Measurements from ENCODE around the gene THOC2. TPM values are rescaled to one million over a fixed set of nuclear protein-coding genes. Genes with fewer than 3 reads are reported as not detected.

The THOC2 gene
- total RNA-seq, 2 donors from 2014 or later, result 103 to 123 TPM

- H3K27me3 ChIP-seq (replicated peaks; ENCODE audit: insufficient read depth), result no peaks in the 10 kb centered on the region
- no peaks in the 10 kb centered on the region for H3K36me3 ChIP-seq
- H3K9me3 ChIP-seq, result no peaks in the 10 kb centered on the region
- DNase-seq (ENCODE audit: low spot score) (no peak), ATAC-seq (ENCODE audit: insufficient number of reproducible peaks, low FRiP score, low read depth) (no peak)
- H3K4me1 ChIP-seq (ENCODE audit: control insufficient read depth in 1 of 2, low read depth in 2 of 2), result no peaks in the 10 kb centered on the region
- TF ChIP-seq CTCF (IDR thresholded peaks at IDR 0.05), result no peak
- H3K27ac ChIP-seq, result no peak overlapping the region
- H3K4me3 ChIP-seq, result no peak overlapping the region
These were observed 16.8 kb upstream of the THOC2 start for GRCh38 chrX:123749643-123750042.

GRCh38 chrX:123745511-123745910, 12.7 kb upstream of the THOC2 start:
- no peak for ATAC-seq (ENCODE audit: insufficient number of reproducible peaks, low FRiP score, low read depth)
- no peaks in the 10 kb centered on the region for H3K4me1 ChIP-seq (ENCODE audit: control insufficient read depth in 1 of 2, low read depth in 2 of 2)
- no peak for TF ChIP-seq CTCF (IDR thresholded peaks at IDR 0.05)
- no peak for DNase-seq (ENCODE audit: low spot score)
- no peaks in the 10 kb centered on the region for H3K27me3 ChIP-seq (replicated peaks; ENCODE audit: insufficient read depth)
- H3K4me3 ChIP-seq, result no peak overlapping the region
- H3K27ac ChIP-seq, result peak overlapping the region in 1 of 2 donors; percentile 20
- H3K36me3 ChIP-seq, result no peaks in the 10 kb centered on the region
- H3K9me3 ChIP-seq, result no peaks in the 10 kb centered on the region

GRCh38 chrX:123743312-123743711, 10.5 kb upstream of the THOC2 start:
- no peak for TF ChIP-seq CTCF (IDR thresholded peaks at IDR 0.05)
- H3K4me3 ChIP-seq, result no peak overlapping the region
- H3K4me1 ChIP-seq (ENCODE audit: control insufficient read depth in 1 of 2, low read depth in 2 of 2), result no peaks in the 10 kb centered on the region
- DNase-seq (ENCODE audit: low spot score) (no peak), ATAC-seq (ENCODE audit: insufficient number of reproducible peaks, low FRiP score, low read depth) (no peak)
- H3K36me3 ChIP-seq, result no peaks in the 10 kb centered on the region
- no peaks in the 10 kb centered on the region for H3K27me3 ChIP-seq (replicated peaks; ENCODE audit: insufficient read depth)
- no peaks in the 10 kb centered on the region for H3K9me3 ChIP-seq
- H3K27ac ChIP-seq, result no peak overlapping the region

GRCh38 chrX:123742440-123742839, 9.6 kb upstream of the THOC2 start:
- no peak for TF ChIP-seq CTCF (IDR thresholded peaks at IDR 0.05)

GRCh38 chrX:123740536-123740935, 7.7 kb upstream of the THOC2 start:
- TF ChIP-seq CTCF (IDR thresholded peaks at IDR 0.05), result no peak
- Histone ChIP-seq H3K9me3 (no peaks in the 10 kb centered on the region), H3K27ac (no peak overlapping the region), H3K4me1 (ENCODE audit: control insufficient read depth in 1 of 2, low read depth in 2 of 2) (no peaks in the 10 kb centered on the region), H3K36me3 (no peaks in the 10 kb centered on the region), H3K4me3 (no peak overlapping the region), H3K27me3 (replicated peaks; ENCODE audit: insufficient read depth) (no peaks in the 10 kb centered on the region)
- DNase-seq (ENCODE audit: low spot score) (no peak), ATAC-seq (ENCODE audit: insufficient number of reproducible peaks, low FRiP score, low read depth) (no peak)

More at GRCh38 chrX:123742440-123742839, 9.6 kb upstream of the THOC2 start:
- DNase-seq (ENCODE audit: low spot score) (no peak), ATAC-seq (ENCODE audit: insufficient number of reproducible peaks, low FRiP score, low read depth) (no peak)
- H3K27me3 ChIP-seq (replicated peaks; ENCODE audit: insufficient read depth), result no peaks in the 10 kb centered on the region
- H3K36me3 ChIP-seq, result no peaks in the 10 kb centered on the region
- no peaks in the 10 kb centered on the region for H3K9me3 ChIP-seq
- no peak overlapping the region for H3K27ac ChIP-seq
- H3K4me1 ChIP-seq (ENCODE audit: control insufficient read depth in 1 of 2, low read depth in 2 of 2), result no peaks in the 10 kb centered on the region
- no peak overlapping the region for H3K4me3 ChIP-seq

Measured in thoracic aorta (tissue), 2 donors.